Stimulated activated naive CD4-positive, alpha-beta T cell (primary cell): Measurements from ENCODE around the gene TENM3.

Experiments
- DNase-seq, 6 experiments: peaks; one replicate each; lab custom pipeline; 2025; lab: John Stamatoyannopoulos, UW

TENM3 gene

GRCh38 chr4:182400081-182400480 is 156.9 kb downstream of the TENM3 start:
- no peak for DNase-seq

- DNase-seq = no peak
These were observed 157.6 kb downstream of the TENM3 start for GRCh38 chr4:182400790-182401189.

GRCh38 chr4:182404376-182404775 is 161.2 kb downstream of the TENM3 start:
- no peak for DNase-seq

- no peak for DNase-seq
These were observed 161.9 kb downstream of the TENM3 start for GRCh38 chr4:182405087-182405486.

GRCh38 chr4:182409271-182409670 is 166.1 kb downstream of the TENM3 start:
- DNase-seq = no peak

- no peak for DNase-seq
These were observed 168.2 kb downstream of the TENM3 start for GRCh38 chr4:182411391-182411790.

GRCh38 chr4:182413550-182413949 is 170.3 kb downstream of the TENM3 start:
- no peak for DNase-seq

GRCh38 chr4:182415116-182415515 is 171.9 kb downstream of the TENM3 start:
- DNase-seq = no peak

- no peak for DNase-seq
These were observed 172.9 kb downstream of the TENM3 start for GRCh38 chr4:182416067-182416466.

GRCh38 chr4:182418054-182418734 is 175.0 kb downstream of the TENM3 start:
- no peak for DNase-seq

GRCh38 chr4:182420189-182420588 is 177.0 kb downstream of the TENM3 start:
- DNase-seq = no peak

GRCh38 chr4:182421753-182422152 is 178.6 kb downstream of the TENM3 start:
- DNase-seq = no peak

GRCh38 chr4:182425302-182425701 is 182.1 kb downstream of the TENM3 start:
- DNase-seq = no peak

- no peak for DNase-seq
These were observed 183.7 kb downstream of the TENM3 start for GRCh38 chr4:182426901-182427300.

GRCh38 chr4:182427554-182427953 is 184.4 kb downstream of the TENM3 start:
- DNase-seq = no peak

GRCh38 chr4:182429896-182430295 is 186.7 kb downstream of the TENM3 start:
- DNase-seq = no peak

- DNase-seq = no peak
These were observed 189.6 kb downstream of the TENM3 start for GRCh38 chr4:182432819-182433218.

GRCh38 chr4:182434720-182435119 is 191.5 kb downstream of the TENM3 start:
- no peak for DNase-seq

- no peak for DNase-seq
These were observed 192.2 kb downstream of the TENM3 start for GRCh38 chr4:182435401-182435800.

- no peak for DNase-seq
These were observed 199.9 kb downstream of the TENM3 start for GRCh38 chr4:182443070-182443469.

- DNase-seq = no peak
These were observed 204.6 kb downstream of the TENM3 start for GRCh38 chr4:182447767-182448280.

- peak in 3 of 6 experiments; percentile 1 to 6 (median 6) for DNase-seq
These were observed 205.3 kb downstream of the TENM3 start for GRCh38 chr4:182448281-182449151.
